HG03039 (cell line): Measurements from ENCODE around the gene CYP4A22.
A peak's percentile ranks its signal among the peaks of the same experiment; 100 is the strongest.
"Not testable (repeated sequence)": the region's sequence is repeated elsewhere in the genome, so short reads cannot be mapped to it uniquely, and the experiment has no call there.

ENCODE experiments used
- ATAC-seq: cut with Tn5 transposase; IDR thresholded peaks from one replicate; pipeline ENCODE4 v1.9.1; 2021; ENCODE audit warnings: mild to moderate bottlenecking, moderate library complexity; ENCODE audit not compliant: unreplicated experiment

Gene CYP4A22

DNA sequence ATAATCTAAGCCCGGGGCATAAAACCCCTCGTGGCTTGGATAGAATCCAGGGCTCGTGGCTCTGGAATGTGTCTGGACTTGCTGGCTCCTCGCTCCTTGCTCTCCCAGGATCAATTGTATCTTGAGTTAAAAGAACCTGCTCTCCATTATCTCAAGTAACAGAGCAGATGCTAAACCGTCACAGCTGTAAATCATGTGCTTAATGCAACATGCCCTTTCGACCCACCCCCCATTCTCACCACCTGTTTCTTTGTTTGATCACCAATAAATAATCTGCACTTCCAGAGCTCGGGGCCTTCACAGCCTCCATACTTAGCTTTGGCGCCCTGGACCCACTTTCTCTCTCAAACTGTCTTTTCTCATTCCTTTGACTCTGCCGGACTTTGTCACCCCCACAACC lies 11.9 kb downstream of the CYP4A22 start:
- not testable (repeated sequence) for ATAC-seq

DNA sequence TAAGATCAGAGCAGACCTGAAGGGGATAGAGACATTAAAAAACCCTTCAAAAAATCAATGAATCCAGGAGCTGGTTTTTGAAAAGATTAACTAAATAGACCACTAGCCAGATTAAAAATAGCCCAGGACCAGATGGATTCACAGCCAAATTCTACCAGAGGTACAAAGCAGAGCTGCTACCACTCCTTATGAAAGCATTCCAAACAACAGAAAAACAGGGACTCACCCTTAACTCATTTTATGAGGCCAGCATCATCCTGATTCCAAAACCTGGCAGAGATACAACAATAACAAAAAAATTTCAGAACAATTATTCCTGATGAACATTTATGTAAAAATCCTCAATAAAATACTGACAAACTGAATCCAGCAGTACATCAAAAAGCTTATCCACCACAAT lies 19.2 kb downstream of the CYP4A22 start:
- ATAC-seq, result not testable (repeated sequence)

DNA sequence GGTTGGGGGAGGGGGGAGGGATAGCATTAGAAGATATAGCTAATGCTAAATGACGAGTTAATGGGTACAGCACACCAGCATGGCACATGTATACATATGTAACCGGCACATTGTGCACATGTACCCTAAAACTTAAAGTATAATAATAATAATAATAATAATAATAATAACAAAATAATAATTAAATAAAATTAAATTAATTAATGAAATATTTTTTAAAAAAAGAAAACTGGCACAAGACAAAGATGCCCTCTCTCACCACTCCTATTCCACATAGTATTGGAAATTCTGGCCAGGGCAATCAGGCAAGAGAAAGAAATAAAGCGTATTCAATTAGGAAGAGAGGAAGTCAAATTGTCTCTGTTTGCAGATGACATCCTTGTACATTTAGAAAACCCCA lies 20.7 kb downstream of the CYP4A22 start:
- not testable (repeated sequence) for ATAC-seq

DNA sequence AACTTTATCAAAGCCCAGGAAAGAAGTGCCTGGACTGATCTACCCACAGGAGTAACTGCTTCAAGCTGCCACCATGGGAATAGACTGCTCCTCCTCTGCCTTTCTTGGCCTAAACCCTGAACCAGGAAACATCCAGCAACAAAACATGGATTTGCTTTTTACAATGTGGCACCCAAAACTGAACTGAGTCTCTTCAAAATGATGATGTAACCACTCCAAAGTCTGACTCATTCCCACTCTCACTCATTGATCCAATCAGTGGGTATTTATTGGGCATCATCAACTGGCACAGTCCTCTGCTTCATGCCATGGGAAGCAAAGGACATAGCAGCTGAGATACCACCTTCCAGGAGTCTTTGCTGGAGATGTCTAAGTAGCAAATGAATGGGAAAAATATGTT lies 23.5 kb downstream of the CYP4A22 start:
- ATAC-seq, result no peak

DNA sequence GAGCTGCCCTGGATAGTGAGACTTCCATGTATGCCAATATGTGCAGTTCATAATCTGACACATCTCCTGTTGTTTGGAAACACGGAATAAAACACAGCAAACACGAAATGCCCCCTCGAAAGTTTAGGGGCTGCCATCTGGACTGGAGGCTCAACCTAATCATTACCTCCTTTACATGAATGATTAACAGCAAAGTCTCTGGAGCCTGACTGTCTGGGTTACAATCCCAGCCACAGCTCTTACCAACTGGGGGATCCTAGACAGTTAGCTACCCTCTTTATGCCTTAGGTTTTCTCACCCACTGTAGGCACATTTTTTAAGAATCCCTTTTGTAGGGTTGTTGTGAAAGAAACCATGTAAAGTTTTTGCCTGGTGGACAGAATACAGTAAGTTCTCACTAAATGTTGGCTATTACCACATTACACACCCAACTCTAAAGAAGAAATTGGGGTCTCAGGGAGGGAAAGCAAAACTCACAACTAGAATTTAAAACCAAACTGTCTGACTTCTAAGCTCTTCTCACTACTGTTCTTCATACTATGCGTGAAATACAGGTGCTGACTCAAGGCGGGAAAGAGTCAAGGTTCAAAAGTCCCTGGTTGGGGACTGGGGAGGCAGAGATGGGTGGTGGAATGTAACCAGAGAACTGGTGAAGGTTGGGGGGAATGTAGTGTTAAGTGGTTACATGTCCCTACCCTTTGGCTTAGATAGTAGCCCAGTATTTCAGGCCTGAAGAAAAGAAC lies 24.2 kb downstream of the CYP4A22 start:
- ATAC-seq, result no peak

DNA sequence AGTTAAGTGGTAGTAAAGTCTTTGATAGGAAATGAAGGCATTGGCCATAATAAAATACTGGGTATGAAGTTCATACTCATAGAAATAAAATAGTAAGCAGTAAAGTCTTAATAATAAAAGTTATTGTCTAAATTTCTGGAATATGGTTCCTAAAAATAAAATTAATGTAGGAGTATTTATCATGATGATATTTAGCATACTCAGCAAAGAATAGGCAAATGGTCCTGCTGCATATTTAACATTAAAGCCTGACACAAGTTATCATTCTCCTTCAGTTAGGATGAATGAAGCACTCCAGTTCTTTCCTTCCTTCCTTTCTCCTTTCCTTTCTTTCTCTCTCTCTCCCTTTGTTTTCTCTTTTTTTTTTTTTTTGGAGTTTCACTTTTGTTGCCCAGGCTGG lies 27.3 kb downstream of the CYP4A22 start:
- ATAC-seq, result no peak

DNA sequence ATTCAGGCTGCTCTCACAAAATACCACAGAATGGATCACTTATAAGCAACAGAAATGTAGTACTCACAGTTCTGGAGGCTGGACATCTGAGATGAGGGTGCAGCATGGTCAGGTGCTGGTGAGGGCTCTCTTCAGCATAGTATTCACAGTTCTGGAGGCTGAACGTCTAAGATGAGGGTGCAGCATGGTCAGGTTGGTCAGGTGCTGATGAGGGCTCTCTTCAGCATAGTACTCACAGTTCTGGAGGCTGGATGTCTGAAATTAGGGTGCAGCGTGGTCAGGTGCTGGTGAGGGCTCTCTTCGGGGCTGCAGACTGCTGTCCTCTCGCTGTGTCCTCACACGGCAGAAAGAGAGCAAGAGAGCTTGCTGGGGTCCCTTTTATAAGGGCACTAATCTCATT lies 35.5 kb downstream of the CYP4A22 start:
- no peak for ATAC-seq

DNA sequence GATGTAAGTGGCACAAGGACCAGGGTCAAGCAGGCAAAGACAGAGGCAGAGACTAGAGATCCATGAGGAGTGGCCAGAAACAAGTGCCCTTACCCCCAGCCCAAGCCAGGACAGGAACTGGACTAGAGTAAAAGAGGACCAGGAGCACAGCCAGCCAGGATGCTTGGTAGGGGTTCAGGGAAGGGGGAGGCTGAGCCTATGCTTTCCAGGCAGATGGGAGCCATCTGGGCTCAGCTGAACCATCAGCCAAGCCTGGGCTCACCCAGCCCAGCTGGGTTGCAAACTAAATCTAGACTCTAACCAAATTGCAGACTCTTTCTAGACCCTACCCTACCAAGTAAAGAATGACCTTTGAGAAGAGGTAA lies 37.4 kb downstream of the CYP4A22 start:
- no peak for ATAC-seq

DNA sequence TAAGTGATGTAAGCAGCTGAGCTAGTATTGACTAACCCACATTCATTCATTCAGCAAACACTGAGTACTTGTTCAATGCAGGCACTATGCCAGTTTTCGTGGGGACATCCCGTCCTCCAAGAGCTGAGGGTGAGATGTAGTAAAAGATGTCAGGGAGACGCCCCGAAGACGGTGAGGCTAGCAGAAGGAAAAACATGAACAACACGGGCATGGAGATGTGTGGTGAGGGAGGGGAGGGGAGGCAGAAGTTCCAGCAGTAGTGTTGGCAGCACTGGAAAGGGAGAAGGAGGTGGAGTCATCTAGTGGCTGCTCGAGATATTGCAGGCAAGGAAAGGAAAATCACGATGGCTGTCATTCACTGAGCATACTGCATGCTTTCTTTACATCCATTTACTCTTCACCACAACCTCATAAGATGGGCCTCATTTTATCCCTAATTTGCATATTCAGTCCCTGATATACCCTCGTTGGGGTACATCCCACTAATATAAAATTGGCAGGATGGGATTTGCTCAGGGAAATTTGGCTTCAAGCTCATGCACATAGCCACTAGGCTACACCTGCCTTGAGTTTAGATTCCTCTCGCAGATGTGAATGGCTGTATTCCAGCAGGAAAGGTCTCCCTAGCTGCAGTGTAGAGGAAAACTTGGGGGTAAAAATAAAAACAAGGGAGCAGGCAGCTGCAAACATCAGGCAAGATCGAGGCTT lies 38.1 kb downstream of the CYP4A22 start:
- no peak for ATAC-seq

DNA sequence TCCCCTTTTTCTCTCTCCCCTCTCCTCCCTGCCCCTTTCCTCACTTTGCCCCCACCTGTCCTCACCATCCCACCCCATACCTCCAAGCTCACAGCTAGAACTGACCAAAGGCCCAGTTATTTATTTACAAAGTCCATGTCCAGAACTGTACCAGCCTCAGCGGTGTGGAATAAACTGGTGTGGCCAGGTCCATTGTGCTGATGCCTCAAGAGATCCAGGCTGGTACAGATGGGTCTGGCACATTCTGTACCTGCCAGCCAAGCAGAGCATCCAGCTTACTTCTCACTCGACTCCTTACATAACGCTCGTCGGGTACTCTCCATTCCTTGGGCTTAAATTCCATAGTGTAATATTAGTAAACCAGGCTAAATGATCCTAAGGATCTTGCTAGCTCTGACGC lies 40.8 kb downstream of the CYP4A22 start:
- no peak for ATAC-seq

DNA sequence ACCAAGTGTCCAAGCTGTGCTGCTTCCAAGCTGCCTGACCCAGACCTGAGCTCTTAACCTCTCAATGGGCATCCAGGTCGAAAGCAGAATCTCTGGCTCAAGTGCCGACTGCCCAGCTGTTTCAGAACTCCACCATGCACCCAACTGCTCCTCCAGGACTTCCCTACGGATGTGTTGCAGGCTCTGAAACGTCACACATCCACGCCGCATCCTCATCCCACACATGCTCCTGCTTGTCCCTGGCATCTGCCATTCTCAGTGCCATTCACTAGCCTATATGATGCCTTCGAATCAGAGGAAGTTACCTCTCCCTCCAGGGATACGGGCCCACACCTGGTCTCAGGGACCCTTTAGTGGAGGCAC lies 41.4 kb downstream of the CYP4A22 start:
- ATAC-seq, result no peak

DNA sequence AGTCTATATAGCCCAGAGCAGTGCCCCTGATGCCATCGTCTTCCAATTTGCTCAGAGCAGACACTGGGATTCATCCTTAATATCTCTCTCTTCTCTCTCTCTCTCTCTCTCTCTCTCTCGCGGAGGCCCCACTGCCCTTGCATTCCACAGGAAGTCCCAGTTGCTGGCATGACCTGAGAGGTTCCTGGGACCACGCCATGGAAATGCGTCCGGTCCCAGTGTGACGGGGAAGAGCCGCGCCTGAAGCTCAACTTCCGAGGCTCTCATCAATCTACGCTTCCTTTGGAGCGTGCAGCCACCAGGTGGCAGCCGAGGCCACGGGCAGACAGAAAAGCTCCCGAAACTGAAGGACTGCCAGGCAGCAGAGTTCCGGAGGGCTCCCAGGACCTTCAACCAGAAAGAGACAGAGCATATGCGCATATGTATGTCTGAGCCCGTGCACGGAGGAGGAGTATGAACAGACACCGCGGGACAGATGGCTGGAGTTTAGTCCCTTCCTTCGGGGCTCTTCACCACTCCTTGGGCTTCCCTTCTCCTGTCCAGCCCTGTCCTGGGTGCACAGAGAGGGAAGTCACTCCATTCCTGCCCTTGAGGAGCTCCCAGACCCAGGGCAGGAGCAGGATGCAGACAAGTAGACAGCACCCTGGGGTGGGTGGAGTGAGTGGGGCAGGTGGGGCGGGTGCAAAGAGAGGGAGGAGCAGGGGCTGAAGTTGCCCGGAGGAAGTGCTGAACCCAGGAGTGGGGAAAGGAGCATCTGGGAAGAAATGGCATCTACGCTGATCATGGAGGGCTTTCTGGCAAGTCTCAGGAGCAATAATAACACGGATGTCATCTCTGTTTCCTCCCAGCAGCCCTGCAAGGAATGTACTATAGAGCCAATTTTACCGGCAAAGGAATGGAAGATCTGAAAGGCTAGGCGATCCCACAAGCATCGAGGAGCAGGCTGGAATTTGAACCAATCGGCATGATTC lies 42.1 kb downstream of the CYP4A22 start:
- peak; percentile 66 for ATAC-seq

- no peak for ATAC-seq
Measured at GRCh38 chr1:47179988-47180563, 42.8 kb downstream of the CYP4A22 start.

GRCh38 chr1:47180603-47181094 lies 43.4 kb downstream of the CYP4A22 start:
- ATAC-seq, result no peak

- no peak for ATAC-seq
Measured at GRCh38 chr1:47181095-47181954, 44.1 kb downstream of the CYP4A22 start.

GRCh38 chr1:47181955-47182675 lies 44.9 kb downstream of the CYP4A22 start:
- no peak for ATAC-seq

- ATAC-seq, result no peak
Measured at GRCh38 chr1:47182676-47183235, 45.5 kb downstream of the CYP4A22 start.

DNA sequence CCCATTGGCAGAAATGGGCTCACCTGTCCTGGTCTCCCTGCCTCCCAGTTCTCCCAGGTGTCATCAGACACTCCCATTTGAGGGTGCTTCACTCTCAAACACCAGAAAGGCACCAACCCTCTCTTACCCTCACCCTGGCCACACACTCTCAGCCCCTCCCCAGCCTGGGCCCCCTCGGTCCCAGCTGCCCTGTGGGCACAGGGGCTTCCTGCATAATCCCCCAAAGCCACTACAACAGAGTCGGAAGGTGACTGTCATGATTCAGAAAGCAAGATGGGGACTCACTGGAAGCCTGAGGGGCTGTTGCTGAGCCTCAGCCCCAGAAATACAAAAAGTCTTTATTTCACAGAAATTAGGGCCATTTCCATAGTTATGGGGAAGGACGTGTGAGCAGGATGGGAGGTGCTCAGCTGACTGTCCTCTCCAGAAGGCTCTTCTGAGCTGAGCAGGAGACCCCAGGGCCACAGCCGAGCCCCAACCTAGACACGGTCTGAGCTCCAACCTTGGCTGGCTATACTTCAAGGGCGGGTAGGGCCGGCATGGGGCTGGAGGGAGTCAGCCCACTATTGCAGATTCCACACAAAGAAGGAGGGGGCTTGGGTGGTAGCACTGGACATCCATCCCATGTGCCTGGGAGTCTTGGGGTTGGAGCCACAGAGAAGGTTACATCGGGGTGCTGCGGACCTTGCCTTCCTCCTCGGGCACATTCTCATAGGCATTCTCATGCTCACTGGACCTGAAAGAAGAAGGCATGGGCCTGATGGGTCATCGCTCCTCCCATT lies 46.3 kb downstream of the CYP4A22 start:
- ATAC-seq, result no peak
